Measurements from ENCODE around the gene PFN3.

PFN3 gene

DNA sequence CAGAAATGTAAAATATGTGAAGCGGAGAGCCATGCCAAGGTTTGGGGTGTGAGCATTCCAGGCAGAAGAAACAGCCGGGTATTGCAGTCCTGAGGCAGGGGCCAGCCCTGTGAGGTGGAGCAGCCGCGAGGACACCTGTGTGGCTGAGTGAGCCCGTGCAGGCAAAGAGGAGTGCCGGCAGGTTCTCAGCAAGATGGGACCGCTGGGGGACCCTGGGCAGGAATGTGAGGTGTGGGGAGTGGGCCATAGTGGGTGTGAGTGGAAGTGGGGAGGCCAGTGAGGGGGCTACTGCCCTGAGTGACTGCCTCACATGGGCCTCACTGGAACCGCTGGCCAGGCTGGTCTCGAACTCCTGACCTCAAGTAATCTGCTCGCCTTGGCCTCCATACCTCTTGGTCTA lies 38.0 kb upstream of the PFN3 start:
- in situ Hi-C loops (cut with HindIII; ENCODE audit: low sequenced_read_pairs) = no loop called here

DNA sequence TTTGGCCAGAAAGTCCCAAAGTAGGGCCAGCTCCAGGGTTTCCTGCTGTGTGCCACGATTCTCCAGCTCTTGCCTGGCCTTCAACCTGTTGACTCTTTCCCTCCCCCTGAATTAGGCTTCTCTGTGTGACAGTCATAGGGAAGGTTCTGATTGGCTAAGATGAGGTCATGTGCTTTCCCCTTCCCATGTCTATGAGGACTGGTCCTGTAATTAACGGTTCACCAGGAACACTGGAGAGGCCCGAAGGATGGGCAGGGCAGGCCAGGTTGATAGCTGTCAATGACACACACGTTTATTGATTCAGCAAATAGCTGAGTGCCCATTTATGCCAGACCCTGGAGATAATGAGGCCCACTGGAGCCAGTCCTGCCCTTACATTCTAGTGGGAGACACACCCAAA lies 37.2 kb upstream of the PFN3 start:
- in situ Hi-C loops (cut with HindIII; ENCODE audit: low sequenced_read_pairs) = no loop called here

DNA sequence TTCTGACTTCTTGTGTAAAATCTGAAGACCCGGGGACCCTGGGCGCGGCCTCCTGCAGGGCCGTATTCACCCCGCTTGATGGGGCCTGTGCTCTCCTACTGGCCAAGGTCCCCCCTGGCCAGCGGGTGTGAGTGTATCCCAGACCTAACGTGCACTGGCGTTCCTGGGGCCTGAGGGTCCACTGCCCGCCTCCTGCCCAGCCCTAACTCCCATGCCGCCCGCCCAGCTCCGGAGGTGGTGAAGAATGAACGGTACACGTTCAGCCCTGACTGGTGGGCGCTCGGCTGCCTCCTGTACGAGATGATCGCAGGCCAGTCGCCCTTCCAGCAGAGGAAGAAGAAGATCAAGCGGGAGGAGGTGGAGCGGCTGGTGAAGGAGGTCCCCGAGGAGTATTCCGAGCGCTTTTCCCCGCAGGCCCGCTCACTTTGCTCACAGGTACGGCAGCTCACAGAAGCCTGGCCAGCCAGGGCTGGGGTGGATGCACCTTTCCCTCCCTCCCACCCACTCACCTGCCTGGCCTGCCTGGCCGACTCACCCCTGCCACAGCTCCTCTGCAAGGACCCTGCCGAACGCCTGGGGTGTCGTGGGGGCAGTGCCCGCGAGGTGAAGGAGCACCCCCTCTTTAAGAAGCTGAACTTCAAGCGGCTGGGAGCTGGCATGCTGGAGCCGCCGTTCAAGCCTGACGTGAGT lies 35.5 kb upstream of the PFN3 start:
- in situ Hi-C loops (cut with HindIII; ENCODE audit: low sequenced_read_pairs) = no loop called here

DNA sequence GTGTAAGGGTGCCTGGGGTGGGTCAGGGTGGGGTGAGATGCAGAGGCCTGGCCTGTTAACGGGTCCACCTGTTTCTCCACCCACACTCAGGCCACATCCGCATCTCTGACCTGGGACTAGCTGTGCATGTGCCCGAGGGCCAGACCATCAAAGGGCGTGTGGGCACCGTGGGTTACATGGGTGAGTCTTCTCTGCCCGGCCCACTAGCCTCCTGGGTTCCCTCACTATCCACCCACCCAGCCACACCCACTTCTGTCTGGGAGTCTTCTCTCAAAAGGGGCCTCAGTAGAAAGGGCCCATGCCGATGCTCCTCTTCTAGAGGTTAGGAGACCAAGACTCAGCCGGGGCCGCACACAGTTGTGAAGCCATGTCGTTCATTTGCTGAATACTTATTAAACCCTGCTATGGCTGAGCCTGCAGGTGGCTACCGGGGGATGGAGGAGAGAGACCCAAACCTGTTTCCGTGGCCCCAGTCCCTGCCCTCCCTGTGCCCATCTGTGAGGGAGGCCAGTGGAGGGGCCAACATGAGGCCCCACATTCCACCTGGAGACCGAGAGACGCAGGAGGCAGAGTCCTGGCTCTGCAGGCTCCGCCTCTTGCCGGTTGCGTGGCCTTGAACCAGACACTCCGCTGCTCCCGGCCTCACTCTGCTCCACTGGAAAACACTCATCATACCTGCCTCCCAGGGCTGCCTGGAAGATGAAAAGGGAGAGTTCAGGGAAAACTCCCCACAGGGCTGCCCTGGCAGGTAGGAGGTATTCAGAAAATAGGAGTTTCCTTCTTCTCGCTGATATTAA lies 34.7 kb upstream of the PFN3 start:
- in situ Hi-C loops (cut with HindIII; ENCODE audit: low sequenced_read_pairs) = no loop called here

DNA sequence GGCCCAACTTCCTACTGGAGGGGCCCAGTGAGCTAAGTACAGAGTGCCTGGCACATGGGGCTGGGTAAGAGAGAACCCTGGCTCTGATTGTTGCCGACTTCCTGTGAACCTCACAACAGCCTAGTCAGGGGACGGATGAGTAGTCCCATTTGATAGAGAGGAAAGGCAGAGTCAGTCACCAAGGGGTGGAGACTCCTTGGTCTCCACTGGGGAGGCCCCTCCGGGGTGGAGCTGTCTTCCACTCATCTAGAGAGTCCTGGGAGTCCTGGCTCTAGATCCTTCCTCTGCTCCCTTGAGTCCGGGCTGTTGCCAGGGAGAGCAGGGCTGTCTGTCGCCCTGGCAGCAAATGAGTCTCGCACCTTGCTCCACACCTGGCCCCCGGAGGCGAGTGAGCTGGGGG lies 34.0 kb upstream of the PFN3 start:
- in situ Hi-C loops (cut with HindIII; ENCODE audit: low sequenced_read_pairs) = no loop called here

DNA sequence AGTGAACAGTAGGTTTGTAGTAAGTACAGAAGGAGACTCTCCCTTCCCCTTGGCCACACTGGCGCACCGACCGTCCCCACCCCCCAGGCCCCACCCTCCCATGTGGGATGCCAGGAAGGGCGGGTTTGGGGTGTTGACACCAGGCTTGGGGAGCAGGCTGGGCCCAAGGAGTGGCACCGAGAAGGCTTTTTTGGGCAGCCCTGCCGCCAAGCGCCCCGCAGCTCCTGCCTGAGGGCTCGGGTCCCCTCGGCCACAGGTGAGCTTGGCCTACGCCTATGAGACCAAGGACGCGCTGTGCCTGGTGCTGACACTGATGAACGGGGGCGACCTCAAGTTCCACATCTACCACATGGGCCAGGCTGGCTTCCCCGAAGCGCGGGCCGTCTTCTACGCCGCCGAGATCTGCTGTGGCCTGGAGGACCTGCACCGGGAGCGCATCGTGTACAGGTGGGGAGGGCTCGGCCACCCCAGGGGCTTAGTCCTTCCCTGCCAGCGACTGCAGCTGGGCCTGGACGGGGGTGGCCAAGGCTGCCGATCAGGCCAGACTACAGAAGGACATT lies 33.3 kb upstream of the PFN3 start:
- in situ Hi-C loops (cut with HindIII; ENCODE audit: low sequenced_read_pairs) = no loop called here

DNA sequence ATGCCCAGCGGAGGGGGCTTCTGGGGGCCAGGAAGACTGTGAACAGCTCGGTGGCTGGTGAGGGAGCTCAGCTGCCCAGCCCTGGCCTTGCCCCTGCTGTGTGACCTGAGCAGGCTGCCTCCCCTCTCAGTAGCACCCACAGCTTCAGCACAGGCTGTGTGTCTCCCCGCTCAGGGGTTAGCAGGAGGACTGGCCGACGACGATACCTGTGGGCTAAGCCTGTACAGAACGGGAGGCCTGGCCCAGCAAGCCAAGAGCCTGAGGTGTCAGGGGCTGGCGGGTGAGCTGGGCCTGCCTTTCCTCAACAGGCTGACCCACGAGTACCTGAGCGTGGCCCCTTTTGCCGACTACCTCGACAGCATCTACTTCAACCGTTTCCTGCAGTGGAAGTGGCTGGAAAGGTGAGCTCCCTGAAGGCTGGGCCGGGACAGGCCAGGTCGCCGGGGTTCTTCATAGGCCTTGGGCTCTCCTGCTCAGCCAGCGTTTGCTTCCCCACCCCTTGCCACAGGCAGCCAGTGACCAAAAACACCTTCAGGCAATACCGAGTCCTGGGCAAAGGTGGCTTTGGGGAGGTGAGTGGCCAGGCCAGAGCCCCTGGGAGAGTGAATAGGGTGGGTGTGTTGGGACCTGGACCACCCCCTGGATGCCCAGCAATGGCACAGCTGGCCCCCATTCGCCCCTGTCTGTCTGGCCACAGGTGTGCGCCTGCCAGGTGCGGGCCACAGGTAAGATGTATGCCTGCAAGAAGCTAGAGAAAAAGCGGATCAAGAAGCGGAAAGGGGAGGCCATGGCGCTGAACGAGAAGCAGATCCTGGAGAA lies 32.6 kb upstream of the PFN3 start:
- in situ Hi-C loops (cut with HindIII; ENCODE audit: low sequenced_read_pairs) = no loop called here

DNA sequence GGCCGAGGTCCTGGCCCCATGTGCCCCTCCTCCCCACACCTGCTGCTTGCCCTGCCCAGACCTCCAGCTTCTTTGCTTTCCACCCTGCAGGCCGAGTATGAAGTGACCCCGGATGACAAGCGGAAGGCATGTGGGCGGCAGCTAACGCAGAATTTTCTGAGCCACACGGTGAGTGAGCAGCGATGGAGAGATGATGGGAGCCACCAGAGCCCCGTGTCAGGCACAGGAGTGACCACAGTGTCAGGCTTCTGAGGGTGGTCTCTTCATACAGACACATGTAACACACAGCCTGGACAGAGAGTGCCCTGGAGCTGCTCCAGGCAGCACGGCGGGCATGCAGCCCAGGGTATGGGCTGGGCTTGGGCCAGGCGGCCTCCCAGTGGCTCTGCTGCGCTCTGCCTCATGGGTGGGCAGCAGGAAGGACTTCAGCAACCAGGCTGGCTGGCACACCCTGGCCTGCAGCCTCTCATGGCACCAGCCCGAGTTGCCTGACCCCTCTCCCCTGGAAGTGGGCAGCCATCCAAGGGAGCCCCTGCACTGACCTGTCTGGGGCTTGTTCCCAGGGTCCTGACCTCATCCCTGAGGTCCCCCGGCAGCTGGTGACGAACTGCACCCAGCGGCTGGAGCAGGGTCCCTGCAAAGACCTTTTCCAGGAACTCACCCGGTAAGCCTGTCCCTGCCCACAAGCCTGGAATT lies 31.8 kb upstream of the PFN3 start:
- in situ Hi-C loops (cut with HindIII; ENCODE audit: low sequenced_read_pairs) = no loop called here

DNA sequence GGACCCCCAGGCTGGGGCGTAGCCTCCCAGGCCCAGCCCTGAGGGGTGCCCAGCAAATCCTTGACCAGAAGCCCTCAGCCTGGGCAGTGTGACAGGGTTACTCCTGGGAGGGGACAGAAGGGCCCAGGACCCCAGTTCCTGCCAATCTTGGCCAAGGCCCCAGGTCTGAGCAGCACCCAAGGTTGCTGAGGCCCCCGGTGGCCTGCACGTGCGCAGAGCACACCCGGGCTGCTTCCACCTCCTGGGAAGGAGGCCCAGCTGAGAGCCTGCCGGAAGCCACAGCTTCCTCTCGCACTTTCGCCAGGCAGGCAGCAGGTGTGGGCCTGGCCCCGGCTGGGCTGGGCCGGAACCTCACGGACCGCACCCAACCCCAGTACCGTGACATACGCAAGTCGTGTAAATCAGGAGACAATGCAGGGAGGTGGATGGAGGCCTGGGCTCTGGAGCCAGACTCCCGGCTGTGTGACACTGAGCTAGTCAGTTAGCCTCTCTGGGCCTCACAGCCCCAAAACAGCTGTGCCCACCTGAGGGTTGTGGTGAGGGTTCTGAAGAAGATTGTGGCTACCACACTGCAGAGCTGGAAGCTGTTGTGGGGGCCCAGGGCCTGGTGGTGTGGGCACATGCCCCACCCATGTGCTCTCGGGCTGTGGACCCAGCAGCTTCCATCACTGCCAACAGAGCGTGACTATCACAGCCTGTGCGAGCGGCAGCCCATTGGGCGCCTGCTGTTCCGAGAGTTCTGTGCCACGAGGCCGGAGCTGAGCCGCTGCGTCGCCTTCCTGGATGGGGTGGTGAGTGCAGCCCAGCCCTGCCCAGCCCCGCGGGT lies 31.1 kb upstream of the PFN3 start:
- in situ Hi-C loops (cut with HindIII; ENCODE audit: low sequenced_read_pairs) = no loop called here

DNA sequence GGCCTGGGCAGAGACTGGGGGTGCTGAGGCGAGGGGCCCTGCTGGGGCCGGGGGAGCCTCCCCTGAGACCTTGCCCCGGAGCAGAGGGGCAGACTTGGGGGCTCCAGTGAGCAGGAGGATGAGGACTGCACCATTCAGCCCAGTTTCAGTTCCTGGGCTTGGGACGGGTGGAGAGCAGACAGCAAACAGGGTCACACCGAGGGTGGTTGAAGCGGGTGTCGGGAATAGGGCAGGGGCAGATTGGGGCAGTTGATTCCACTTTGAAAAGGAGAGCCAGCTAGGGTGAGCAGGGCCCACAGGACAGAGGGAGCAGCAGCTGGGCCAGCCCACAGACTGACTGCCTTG lies 30.5 kb upstream of the PFN3 start:
- in situ Hi-C loops (cut with HindIII; ENCODE audit: low sequenced_read_pairs) = no loop called here

DNA sequence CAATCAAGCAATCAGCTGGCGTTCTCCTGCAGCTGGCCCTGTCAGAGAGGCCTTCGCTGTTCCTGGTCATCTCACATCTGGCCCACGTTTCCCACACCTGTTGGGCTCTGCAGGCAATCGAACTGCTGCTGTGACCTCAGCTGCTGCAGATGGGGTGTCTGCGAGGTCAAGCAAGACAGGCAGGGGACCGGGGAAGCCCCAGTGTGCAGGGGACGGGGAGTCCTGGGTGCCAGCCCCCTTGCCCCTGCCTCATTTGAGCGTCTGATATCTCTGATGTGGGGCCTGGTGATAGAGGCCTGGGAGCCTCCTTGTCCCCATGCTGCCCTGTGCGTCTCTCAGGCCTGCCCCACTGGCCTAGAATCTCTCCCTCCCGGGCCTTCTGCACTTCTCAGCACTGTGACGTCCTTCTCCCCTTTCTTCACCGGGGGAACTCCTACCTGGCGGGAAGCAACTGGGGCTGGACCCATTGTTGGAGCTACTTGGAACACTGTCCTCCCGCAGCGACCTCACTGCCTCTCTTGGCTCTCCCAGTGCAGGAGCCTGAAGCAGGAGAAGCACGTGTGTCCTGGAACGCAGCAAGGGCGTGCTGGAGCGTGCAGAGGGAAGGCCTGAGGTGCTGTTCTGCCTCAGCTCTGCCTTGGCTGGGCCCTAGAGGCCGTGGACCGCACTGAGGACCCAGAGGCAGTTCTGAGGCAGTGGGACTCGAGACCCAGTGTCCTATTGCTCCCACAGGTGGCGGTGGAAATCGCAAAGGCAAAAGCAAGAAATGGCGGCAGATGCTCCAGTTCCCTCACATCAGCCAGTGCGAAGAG lies 29.9 kb upstream of the PFN3 start:
- in situ Hi-C loops (cut with HindIII; ENCODE audit: low sequenced_read_pairs) = no loop called here

DNA sequence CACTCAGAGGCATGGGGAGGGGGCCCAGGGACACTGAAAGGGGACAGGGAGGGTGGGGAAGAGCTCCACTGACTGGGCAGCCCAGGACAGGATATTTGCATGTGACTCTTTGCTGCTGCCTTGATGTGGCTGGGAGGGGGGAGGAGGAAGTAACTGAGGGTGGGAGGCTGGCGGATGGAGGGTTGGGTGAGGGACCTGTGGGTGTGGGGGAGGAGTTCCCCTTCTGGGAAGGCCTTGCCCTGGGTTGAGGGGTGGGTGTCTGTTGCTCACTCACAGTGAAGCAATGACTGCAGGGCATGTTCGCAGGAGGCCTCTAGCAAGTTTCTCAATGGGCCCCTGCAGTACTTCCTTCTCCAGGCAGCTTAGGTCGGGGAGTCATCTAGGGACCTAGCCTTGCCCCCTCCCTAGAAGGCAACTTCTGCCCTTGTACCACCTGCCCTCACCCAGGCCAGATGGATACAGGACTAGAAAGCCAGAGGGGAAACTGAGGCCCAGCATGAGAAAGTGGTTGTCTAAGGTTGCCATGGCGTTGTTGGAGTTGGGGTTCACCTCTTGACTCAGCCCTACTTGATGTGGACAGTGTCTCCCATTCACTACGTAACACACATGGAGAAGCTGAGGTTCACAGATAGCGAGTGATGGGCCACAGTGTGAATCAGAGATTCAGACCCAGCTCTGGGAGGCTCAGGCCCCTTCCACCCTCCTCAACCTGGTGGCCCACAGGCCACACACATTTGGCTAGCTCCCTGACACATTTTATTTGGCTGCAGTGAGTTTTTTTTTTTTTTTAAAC lies 29.0 kb upstream of the PFN3 start:
- in situ Hi-C loops (cut with HindIII; ENCODE audit: low sequenced_read_pairs) = no loop called here

DNA sequence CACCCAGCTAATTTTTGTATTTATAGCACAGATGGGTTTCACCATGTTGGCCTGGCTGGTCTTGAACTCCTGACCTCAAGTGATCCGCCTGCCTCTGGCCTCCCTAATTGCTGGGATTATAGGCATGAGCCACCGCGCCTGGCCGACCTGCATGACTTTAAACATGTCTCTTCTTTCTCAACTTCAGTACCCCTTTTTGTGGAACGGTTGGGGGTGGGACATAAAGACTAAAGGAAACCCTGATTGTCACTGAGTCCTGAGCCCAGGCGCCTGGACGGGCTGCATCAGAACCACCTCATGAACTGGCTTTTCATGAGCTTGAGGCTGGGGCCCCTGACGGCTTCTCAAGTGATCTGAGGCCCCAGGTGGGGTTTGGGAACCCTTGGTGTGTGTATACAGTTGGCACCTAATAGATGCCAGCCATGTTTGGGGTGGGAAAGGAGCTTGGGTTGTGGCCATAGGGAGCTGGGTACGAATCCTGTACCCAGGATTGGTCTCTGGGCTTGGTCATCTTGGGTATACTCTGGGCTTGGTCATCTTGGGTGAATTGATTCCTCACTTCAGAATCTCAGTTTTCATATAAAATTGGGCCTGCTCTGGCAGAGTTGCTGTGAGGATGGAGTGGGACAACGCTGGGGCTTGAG lies 28.2 kb upstream of the PFN3 start:
- in situ Hi-C loops (cut with HindIII; ENCODE audit: low sequenced_read_pairs) = no loop called here

DNA sequence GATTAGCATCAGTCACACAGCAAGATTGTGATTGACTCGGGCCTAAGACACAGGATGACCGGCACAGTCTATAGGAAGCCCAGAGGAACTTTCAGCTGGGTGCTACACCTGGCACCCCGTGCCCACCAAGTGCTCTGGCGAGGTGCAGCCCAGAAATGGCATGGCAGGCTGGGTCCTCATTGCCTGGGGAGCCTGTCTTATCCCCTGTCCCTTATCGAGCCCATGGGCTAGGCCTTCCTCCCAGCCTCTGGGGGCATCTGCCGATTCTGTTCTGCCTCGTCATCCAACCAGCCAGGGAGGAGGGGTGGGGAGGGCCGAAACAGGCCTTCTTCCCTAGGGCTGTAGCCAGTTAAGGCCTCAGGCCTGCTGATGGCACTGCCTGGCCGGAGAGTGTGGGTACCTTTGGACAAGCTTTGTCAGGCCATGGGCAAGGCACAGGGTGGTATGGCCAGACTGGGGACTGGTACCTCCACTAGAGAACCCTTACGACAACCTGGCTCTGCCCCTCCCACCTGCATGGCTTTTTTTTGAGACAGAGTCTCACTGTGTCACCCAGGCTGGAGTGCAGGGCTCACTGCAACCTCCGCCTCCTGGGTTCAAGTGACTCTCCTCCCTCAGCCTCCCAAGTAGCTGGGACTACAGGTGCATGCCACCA lies 27.6 kb upstream of the PFN3 start:
- in situ Hi-C loops (cut with HindIII; ENCODE audit: low sequenced_read_pairs) = no loop called here

DNA sequence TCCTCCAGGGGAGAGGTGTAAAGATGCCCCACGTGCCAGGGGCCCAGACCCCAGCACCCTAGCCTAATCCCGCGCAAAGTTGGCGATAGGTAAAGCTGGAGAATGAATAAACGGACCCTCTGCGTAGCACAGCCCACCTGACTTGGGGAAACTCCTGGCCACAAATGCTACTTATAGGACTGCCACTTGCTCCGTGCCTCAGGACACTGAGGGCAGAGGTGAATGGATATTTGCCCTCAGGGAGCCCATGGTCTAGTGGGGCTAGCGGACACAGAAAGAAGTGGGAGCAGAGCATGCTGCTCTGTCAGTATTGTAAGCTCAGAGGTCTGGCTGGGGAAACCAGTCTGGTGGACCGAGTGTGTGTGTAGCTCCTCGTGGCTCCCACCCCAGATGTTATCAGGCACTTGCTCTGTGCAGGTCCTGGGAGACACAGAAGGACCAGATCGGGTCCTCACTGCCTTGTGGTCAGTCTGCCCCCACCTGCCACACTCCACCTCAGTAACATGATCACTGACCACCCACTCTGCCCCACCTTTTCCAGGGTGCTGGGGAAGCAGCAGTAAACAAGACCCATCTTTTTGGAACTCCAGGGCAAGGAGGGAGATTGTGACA lies 26.9 kb upstream of the PFN3 start:
- in situ Hi-C loops (cut with HindIII; ENCODE audit: low sequenced_read_pairs) = no loop called here

DNA sequence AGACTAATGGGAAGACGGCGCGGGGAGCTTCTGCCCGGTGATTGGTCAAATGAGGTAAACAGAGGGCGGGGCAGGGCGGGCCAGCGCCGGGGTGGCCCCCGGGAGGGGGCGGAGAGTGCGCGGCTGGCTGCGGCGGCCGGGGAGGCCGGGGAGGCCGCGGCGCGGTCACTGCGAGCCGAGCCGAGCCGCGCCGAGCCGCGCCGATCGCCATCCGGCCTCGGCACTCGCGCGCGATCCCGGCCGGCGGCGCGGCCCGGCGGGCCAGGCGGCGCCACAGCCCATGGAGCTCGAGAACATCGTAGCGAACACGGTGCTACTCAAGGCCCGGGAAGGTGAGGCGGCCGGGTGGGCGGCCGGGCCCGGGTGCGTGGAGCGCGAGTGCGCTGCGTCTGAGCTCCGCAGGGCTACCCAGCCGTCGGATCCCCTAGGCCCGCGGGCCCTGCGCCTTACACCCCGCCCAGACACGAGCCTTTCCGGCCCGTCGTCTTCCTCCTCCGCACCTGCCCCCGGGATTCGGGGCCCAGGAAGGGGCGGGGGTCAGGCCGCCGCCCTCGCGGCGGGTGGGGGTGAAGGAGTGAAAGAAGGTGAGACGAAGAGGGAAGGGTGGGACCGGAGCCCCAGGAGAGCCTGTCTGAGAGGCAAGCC lies 26.2 kb upstream of the PFN3 start, which contains the start of gene GRK6:
Gene GRK6, plus strand, starts transcription at position 111 of the 645 bp plus-strand sequence. Its CDS starts 170 bp downstream, at position 281.
- in situ Hi-C loops (cut with HindIII; ENCODE audit: low sequenced_read_pairs) = no loop called here

All from DLD1 (cell line).